SK-N-MC (cell line): ENCODE results near the gene UBE2L6.

Experiments
- EZH2 ChIP-seq: fragments of 200-600 bp; sonication (generic); IDR thresholded peaks from one replicate; pipeline ENCODE4 v1.6.1; 2017; ENCODE audit warnings: antibody characterized with exemption
- FOXP2 ChIP-seq: optimal IDR thresholded peaks from 2 replicates; pipeline ENCODE3; 2011; ENCODE audit warnings: mild to moderate bottlenecking, moderate library complexity; ENCODE audit not compliant: insufficient read depth; ENCODE audit errors: extremely low read length, control extremely low read depth

- TF ChIP-seq EZH2 (no peak), FOXP2 (no peak)
Observed at GRCh38 chr11:57513911-57514537, 53.4 kb downstream of the UBE2L6 start.
